Measurements from ENCODE around the gene NTN3.
"Not testable (repeated sequence)": the region's sequence is repeated elsewhere in the genome, so short reads cannot be mapped to it uniquely, and the experiment has no call there.

The NTN3 gene

GRCh38 chr16:2439598-2439997 is 31.5 kb upstream of the NTN3 start:
- in situ Hi-C loops (cut with HindIII; ENCODE audit: low sequenced_read_pairs): no loop called here

- in situ Hi-C loops (cut with HindIII; ENCODE audit: low sequenced_read_pairs): not testable (repeated sequence)
Observed at GRCh38 chr16:2441143-2441804, 29.8 kb upstream of the NTN3 start.

- in situ Hi-C loops (cut with HindIII; ENCODE audit: low sequenced_read_pairs): no loop called here
Observed at GRCh38 chr16:2443555-2443954, 27.5 kb upstream of the NTN3 start.

GRCh38 chr16:2447920-2448583 is 23.0 kb upstream of the NTN3 start:
- in situ Hi-C loops (cut with HindIII; ENCODE audit: low sequenced_read_pairs): no loop called here

GRCh38 chr16:2449118-2449517 is 22.0 kb upstream of the NTN3 start:
- in situ Hi-C loops (cut with HindIII; ENCODE audit: low sequenced_read_pairs): no loop called here

GRCh38 chr16:2450535-2450934 is 20.6 kb upstream of the NTN3 start:
- in situ Hi-C loops (cut with HindIII; ENCODE audit: low sequenced_read_pairs): no loop called here

GRCh38 chr16:2450975-2451381 is 20.1 kb upstream of the NTN3 start:
- in situ Hi-C loops (cut with HindIII; ENCODE audit: low sequenced_read_pairs): no loop called here

- in situ Hi-C loops (cut with HindIII; ENCODE audit: low sequenced_read_pairs): no loop called here
Observed at GRCh38 chr16:2451851-2452320, 19.2 kb upstream of the NTN3 start.

GRCh38 chr16:2452650-2453049 is 18.4 kb upstream of the NTN3 start:
- in situ Hi-C loops (cut with HindIII; ENCODE audit: low sequenced_read_pairs): no loop called here

GRCh38 chr16:2455081-2455845 is 15.8 kb upstream of the NTN3 start:
- in situ Hi-C loops (cut with HindIII; ENCODE audit: low sequenced_read_pairs): no loop called here

- in situ Hi-C loops (cut with HindIII; ENCODE audit: low sequenced_read_pairs): no loop called here
Observed at GRCh38 chr16:2456551-2457153, 14.4 kb upstream of the NTN3 start.

GRCh38 chr16:2457267-2457666 is 13.8 kb upstream of the NTN3 start:
- in situ Hi-C loops (cut with HindIII; ENCODE audit: low sequenced_read_pairs): no loop called here

GRCh38 chr16:2457946-2458345 is 13.2 kb upstream of the NTN3 start:
- in situ Hi-C loops (cut with HindIII; ENCODE audit: low sequenced_read_pairs): no loop called here

- in situ Hi-C loops (cut with HindIII; ENCODE audit: low sequenced_read_pairs): no loop called here
Observed at GRCh38 chr16:2458887-2459646, 12.0 kb upstream of the NTN3 start.

- in situ Hi-C loops (cut with HindIII; ENCODE audit: low sequenced_read_pairs): no loop called here
Observed at GRCh38 chr16:2459647-2460390, 11.3 kb upstream of the NTN3 start, which contains the start of gene TEDC2. TEDC2 (plus strand) TSS chr16:2460109; CDS start chr16:2460145, 36 bp downstream.

- in situ Hi-C loops (cut with HindIII; ENCODE audit: low sequenced_read_pairs): no loop called here
Observed at GRCh38 chr16:2460391-2460713, 10.7 kb upstream of the NTN3 start.

GRCh38 chr16:2460916-2461315 is 10.2 kb upstream of the NTN3 start:
- in situ Hi-C loops (cut with HindIII; ENCODE audit: low sequenced_read_pairs): no loop called here

GRCh38 chr16:2462031-2462866 is 8.8 kb upstream of the NTN3 start:
- in situ Hi-C loops (cut with HindIII; ENCODE audit: low sequenced_read_pairs): no loop called here

- in situ Hi-C loops (cut with HindIII; ENCODE audit: low sequenced_read_pairs): no loop called here
Observed at GRCh38 chr16:2464333-2464732, 6.8 kb upstream of the NTN3 start.

Data from DLD1 (cell line).